H9 (cell line): Measurements from ENCODE around the gene PEX7. TPM values are rescaled to one million over a fixed set of nuclear protein-coding genes. Genes with fewer than 3 reads are reported as not detected.

Experiments
- DNase-seq: peaks from one replicate; pipeline ENCODE4 v3.0.0-alpha.2; 2017
- H2AFZ ChIP-seq: one replicate; pipeline ENCODE4 v1.6.1; 2013; ENCODE audit warnings: mild to moderate bottlenecking, low read length, control low read depth, moderate library complexity
- H2AK5ac ChIP-seq: 2 replicates; pipeline ENCODE4 v1.6.1; 2013; ENCODE audit warnings: low read length, control low read depth, mixed read lengths; ENCODE audit not compliant: insufficient read length
- H2BK120ac ChIP-seq: one replicate; pipeline ENCODE4 v1.6.1; 2013; ENCODE audit warnings: low read depth, mild to moderate bottlenecking, low read length, control low read depth, inconsistent platforms; ENCODE audit not compliant: poor library complexity, severe bottlenecking
- H2BK12ac ChIP-seq: 2 replicates; pipeline ENCODE4 v1.6.1; 2013; ENCODE audit warnings: low read length, control low read depth, mixed read lengths, low read depth; ENCODE audit not compliant: insufficient read length
- H2BK15ac ChIP-seq: 2 replicates; pipeline ENCODE4 v1.6.1; 2013; ENCODE audit warnings: low read depth, low read length, control low read depth
- H2BK20ac ChIP-seq: one replicate; pipeline ENCODE4 v1.6.1; 2013; ENCODE audit warnings: low read depth, mild to moderate bottlenecking, low read length, control low read depth, inconsistent platforms; ENCODE audit not compliant: poor library complexity, severe bottlenecking
- H2BK5ac ChIP-seq: 2 replicates; pipeline ENCODE4 v1.6.1; 2013; ENCODE audit warnings: low read length, control low read depth, mixed read lengths; ENCODE audit not compliant: insufficient read length
- H3K14ac ChIP-seq: 2 replicates; pipeline ENCODE4 v1.6.1; 2013; ENCODE audit warnings: low read length, control low read depth; ENCODE audit not compliant: insufficient read depth
- H3K18ac ChIP-seq: 2 replicates; pipeline ENCODE4 v1.6.1; 2013; ENCODE audit warnings: low read depth, mild to moderate bottlenecking, mixed read lengths, low read length, control low read depth; ENCODE audit not compliant: insufficient read length
- H3K23ac ChIP-seq: 2 replicates; pipeline ENCODE4 v1.6.1; 2013; ENCODE audit warnings: low read length, control low read depth, mixed read lengths, low read depth; ENCODE audit not compliant: insufficient read length
- H3K23me2 ChIP-seq: 2 replicates; pipeline ENCODE4 v1.6.1; 2013; ENCODE audit warnings: low read depth, mild to moderate bottlenecking, mixed read lengths, low read length, control low read depth; ENCODE audit not compliant: insufficient read length, poor library complexity, severe bottlenecking
- H3K27ac ChIP-seq: 2 replicates; pipeline ENCODE4 v1.5.1; 2013; ENCODE audit warnings: low read length, control low read depth, mixed read lengths, low read depth; ENCODE audit not compliant: insufficient read length
- H3K27me3 ChIP-seq: 2 replicates; pipeline ENCODE4 v1.6.1; 2013; ENCODE audit warnings: low read length, control low read depth, inconsistent platforms; ENCODE audit not compliant: insufficient read depth
- H3K4ac ChIP-seq: 2 replicates; pipeline ENCODE4 v1.6.1; 2013; ENCODE audit warnings: low read depth, mild to moderate bottlenecking, control low read depth, inconsistent platforms, low read length, moderate library complexity
- H3K4me1 ChIP-seq: 2 replicates; pipeline ENCODE4 v1.6.1; 2013; ENCODE audit warnings: low read length, control low read depth, inconsistent platforms; ENCODE audit not compliant: insufficient read depth
- H3K4me2 ChIP-seq: 2 replicates; pipeline ENCODE4 v1.6.1; 2013; ENCODE audit warnings: low read length, control low read depth, mixed read lengths; ENCODE audit not compliant: insufficient read length, insufficient read depth
- H3K56ac ChIP-seq: 2 replicates; pipeline ENCODE4 v1.6.1; 2013; ENCODE audit warnings: low read depth, mild to moderate bottlenecking, mixed read lengths, low read length, control low read depth; ENCODE audit not compliant: insufficient read length
- H3K79me1 ChIP-seq: 2 replicates; pipeline ENCODE4 v1.6.1; 2013; ENCODE audit warnings: low read depth, mild to moderate bottlenecking, moderate library complexity, low read length, control low read depth, inconsistent platforms; ENCODE audit not compliant: insufficient read depth, poor library complexity, severe bottlenecking
- H3K79me2 ChIP-seq: 2 replicates; pipeline ENCODE4 v1.6.1; 2013; ENCODE audit warnings: low read length, control low read depth, inconsistent platforms; ENCODE audit not compliant: insufficient read depth
- H3K9ac ChIP-seq: 2 replicates; pipeline ENCODE4 v1.6.1; 2013; ENCODE audit warnings: low read length, control low read depth, mixed read lengths; ENCODE audit not compliant: insufficient read length; ENCODE audit errors: extremely low read depth
- H3K9me3 ChIP-seq: one replicate; pipeline ENCODE4 v1.6.1; 2013; ENCODE audit warnings: low read depth, low read length, inconsistent platforms; ENCODE audit not compliant: control insufficient read depth
- H3T11ph ChIP-seq: one replicate; pipeline ENCODE4 v1.6.1; 2013; ENCODE audit warnings: mild to moderate bottlenecking, low read length, control low read depth, inconsistent platforms
- H4K20me1 ChIP-seq: one replicate; pipeline ENCODE4 v1.6.1; 2013; ENCODE audit not compliant: control insufficient read depth, insufficient read length, insufficient read depth
- H4K5ac ChIP-seq: 2 replicates; pipeline ENCODE4 v1.6.1; 2013; ENCODE audit warnings: low read depth, mild to moderate bottlenecking, mixed read lengths, low read length, control low read depth; ENCODE audit not compliant: insufficient read length
- H4K8ac ChIP-seq: replicated peaks from 2 replicates; pipeline ENCODE4 v1.6.1; 2013; ENCODE audit warnings: low read length, control low read depth, mixed read lengths, low read depth; ENCODE audit not compliant: insufficient read length
- H4K91ac ChIP-seq: 2 replicates; pipeline ENCODE4 v1.6.1; 2013; ENCODE audit warnings: low read depth, mild to moderate bottlenecking, moderate library complexity, mixed read lengths, low read length, control low read depth; ENCODE audit not compliant: insufficient read length
- H3K27ac Mint-ChIP-seq, 3 experiments: 2 replicates in 2 of 3; 3 replicates in 1 of 3; pipeline ENCODE4 v1.8.0; 2020 to 2021; ENCODE audit warnings: mixed read lengths in 3 of 3, mild to moderate bottlenecking in 1 of 3, moderate library complexity in 1 of 3
- H3K27me3 Mint-ChIP-seq: 2 replicates; pipeline ENCODE4 v1.8.0; 2021; ENCODE audit warnings: low read depth, mild to moderate bottlenecking, moderate library complexity, mixed read lengths
- H3K36me3 Mint-ChIP-seq, 3 experiments: 2 replicates in 2 of 3; 3 replicates in 1 of 3; pipeline ENCODE4 v1.8.0; 2020 to 2021; ENCODE audit warnings: low read depth in 3 of 3, mixed read lengths in 3 of 3; ENCODE audit not compliant: insufficient read depth in 1 of 3
- H3K4me1 Mint-ChIP-seq, 2 experiments: 2 replicates each; pipeline ENCODE4 v1.8.0; 2020; ENCODE audit warnings: mixed read lengths in 2 of 2
- H3K4me3 Mint-ChIP-seq, 2 experiments: 2 replicates in 1 of 2; 3 replicates in 1 of 2; pipeline ENCODE4 v1.8.0; 2020 to 2021; ENCODE audit warnings: mild to moderate bottlenecking in 2 of 2, mixed read lengths in 2 of 2, moderate library complexity in 1 of 2
- H3K9me3 Mint-ChIP-seq, 2 experiments: 2 replicates in 1 of 2; 3 replicates in 1 of 2; pipeline ENCODE4 v1.8.0; 2020; ENCODE audit warnings: mild to moderate bottlenecking in 2 of 2, mixed read lengths in 2 of 2, moderate library complexity in 1 of 2
- WGBS: extraction: QIAGEN DNeasy Blood & Tissue Kit; methylation state at CpG from one replicate; pipeline ENCODE4 v1.1.7; 2013; ENCODE audit warnings: missing lambda C conversion rate, low lambda C conversion rate, mixed read lengths; ENCODE audit not compliant: insufficient read length; ENCODE audit errors: extremely low coverage; 5-methylcytosine and 5-hydroxymethylcytosine counted together
- total RNA-seq: library from RNA; stranded (reverse); gene quantifications from 2 replicates; pipeline ENCODE4 v1.2.1, GENCODE V29; 2021
- TF ChIP-seq, protein P1 (sequence below): fragments of 200-600 bp; sonication (generic); conservative IDR thresholded peaks from 3 replicates; pipeline ENCODE4 v1.8.0; 2021; ENCODE audit warnings: antibody characterized with exemption, mild to moderate bottlenecking

Gene PEX7
- total RNA-seq, 1 experiment from 2014 or later = 8.4 TPM

DNA sequence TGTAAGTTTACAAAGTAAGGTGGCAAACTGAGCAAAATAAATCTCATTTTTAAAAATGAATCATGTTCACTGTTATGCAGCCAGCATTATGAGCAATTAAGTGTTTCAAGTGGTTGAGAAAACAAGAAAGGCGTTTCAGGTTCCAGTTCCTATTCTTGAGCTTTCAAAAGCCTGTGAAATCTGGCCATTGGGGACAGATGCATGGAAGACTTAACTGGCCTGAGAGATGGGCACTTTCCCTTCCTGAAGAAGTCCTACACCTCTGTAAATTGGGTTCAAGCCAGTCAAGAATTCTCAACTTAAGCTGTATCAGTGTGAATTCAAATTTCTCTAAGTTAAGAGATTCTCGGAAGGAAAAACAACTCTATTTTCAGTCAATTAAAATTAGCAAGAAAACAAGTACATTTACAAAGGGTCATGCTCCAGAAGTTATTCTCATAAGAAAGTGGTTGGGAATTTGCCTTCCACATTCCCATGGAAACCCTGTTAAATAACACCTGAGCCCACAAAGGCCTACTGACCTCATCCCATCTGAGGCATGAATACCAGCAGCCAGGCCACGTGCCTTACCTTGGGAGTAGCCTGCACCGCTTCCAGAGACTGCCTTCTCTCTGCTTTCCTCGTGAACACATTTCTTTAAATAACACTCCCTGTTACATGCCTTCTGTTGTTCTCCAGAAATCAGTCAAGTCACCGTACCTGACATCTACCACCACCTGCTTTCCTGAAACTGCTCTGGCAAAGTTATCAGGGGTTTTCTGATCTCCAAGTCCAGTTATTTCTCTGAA lies 49.5 kb upstream of the PEX7 start:
- Histone ChIP-seq H3K18ac (peak overlapping the region; percentile 77), H4K5ac (peak overlapping the region; percentile 10), H3K9ac (no peak overlapping the region), H2BK120ac (no peak overlapping the region), H4K91ac (no peak overlapping the region), H3K4ac (no peak overlapping the region), H2AFZ (no peak overlapping the region), H3K23me2 (no peaks in the 10 kb centered on the region), H3K56ac (no peak overlapping the region), H3K4me1 (no peaks in the 10 kb centered on the region), H3K14ac (no peak overlapping the region; the same call in 1 of the 2 replicates), H3K79me1 (no peaks in the 10 kb centered on the region), H4K8ac (no peak overlapping the region), H3K27ac (no peak overlapping the region), H3K23ac (no peak overlapping the region), H4K20me1 (no peaks in the 10 kb centered on the region), H2BK20ac (no peak overlapping the region), H3K79me2 (no peaks in the 10 kb centered on the region), H2AK5ac (no peak overlapping the region), H3K9me3 (no peaks in the 10 kb centered on the region), H3K27me3 (no peaks in the 10 kb centered on the region), H2BK15ac (no peak overlapping the region), H2BK12ac (peak overlapping the region; percentile 80), H3T11ph (no peak overlapping the region), H3K4me2 (no peak overlapping the region), H2BK5ac (no peak overlapping the region)
- Mint-ChIP-seq H3K27me3 (no peaks in the 10 kb centered on the region; the same call in 1 of the 2 replicates), H3K27ac (peak overlapping the region in 2 of 3 experiments; percentile 1 to 42; a peak in 3 of 7 replicates), H3K9me3 (no peaks in the 10 kb centered on the region), H3K4me1 (peaks cover 12 to 13% of the 10 kb centered on the region in 2 experiments), H3K36me3 (no peaks in the 10 kb centered on the region; a peak in 1 of 7 replicates), H3K4me3 (no peak overlapping the region)
- DNase-seq = peak; percentile 58
- TF ChIP-seq, protein P1, sequence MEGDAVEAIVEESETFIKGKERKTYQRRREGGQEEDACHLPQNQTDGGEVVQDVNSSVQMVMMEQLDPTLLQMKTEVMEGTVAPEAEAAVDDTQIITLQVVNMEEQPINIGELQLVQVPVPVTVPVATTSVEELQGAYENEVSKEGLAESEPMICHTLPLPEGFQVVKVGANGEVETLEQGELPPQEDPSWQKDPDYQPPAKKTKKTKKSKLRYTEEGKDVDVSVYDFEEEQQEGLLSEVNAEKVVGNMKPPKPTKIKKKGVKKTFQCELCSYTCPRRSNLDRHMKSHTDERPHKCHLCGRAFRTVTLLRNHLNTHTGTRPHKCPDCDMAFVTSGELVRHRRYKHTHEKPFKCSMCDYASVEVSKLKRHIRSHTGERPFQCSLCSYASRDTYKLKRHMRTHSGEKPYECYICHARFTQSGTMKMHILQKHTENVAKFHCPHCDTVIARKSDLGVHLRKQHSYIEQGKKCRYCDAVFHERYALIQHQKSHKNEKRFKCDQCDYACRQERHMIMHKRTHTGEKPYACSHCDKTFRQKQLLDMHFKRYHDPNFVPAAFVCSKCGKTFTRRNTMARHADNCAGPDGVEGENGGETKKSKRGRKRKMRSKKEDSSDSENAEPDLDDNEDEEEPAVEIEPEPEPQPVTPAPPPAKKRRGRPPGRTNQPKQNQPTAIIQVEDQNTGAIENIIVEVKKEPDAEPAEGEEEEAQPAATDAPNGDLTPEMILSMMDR = no peak
- no CpG with 5 or more reads among the region's 6 CpGs for WGBS
